ENCODE data around the gene CDC7. TPM values are rescaled to one million over a fixed set of nuclear protein-coding genes. Genes with fewer than 3 reads are reported as not detected.
"Not testable (repeated sequence)": the region's sequence is repeated elsewhere in the genome, so short reads cannot be mapped to it uniquely, and the experiment has no call there.

Gene CDC7
- total RNA-seq: 10 to 100 TPM; 28.0 to 30.3 TPM

DNA sequence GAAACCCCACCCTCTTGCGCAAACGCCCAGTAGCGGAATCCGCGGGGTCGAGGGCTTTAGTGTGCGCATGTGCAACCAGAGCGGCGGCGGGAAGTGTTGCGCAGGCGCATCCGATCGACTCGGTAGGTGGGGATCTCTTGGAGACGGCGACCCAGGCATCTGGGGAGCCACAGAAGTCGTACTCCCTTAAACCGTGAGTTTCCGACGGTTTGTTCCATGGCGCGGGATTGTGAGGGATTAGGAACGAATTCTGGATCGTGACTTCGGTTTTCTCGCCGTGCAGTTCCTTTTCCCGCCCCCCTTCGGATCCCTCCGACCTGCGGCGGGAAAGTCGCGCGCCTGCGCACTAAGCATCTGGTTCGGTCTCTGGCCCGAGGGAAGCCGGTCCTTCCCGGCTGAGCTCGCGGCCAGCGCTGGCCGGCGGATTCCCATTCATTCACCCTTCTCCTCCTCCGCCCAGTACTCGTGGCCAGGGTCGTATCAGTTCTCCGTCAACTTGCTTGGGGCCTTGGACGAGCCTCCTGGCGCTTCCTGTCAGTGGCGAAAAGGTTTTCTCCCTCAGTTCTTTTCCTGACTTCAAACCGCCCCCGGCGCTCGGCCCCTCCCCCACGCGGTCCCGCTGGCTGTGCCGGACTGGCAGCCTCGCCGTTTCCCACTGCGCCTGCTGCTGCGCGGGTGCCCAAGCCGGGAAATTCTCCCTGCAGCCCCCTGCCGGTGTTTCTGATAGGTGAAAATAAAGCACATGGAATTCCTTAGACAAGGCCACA is at the start of gene CDC7:
TSS of gene CDC7 (plus strand) at position 96 of the 767 bp plus-strand sequence. CDS start 866 bp downstream, outside the sequence.
- peak; percentile 92 for DNase-seq
- peaks cover 18% of the 10 kb centered on the region for H3K4me1 Mint-ChIP-seq (ENCODE audit: low read depth)
- POLR2A ChIA-PET: interaction anchor here (0.8 to 1.7 kb wide), 6 partner anchors 10 to 420 kb away, joined by 3 to 4 read pairs (median 3); no protein-coding TSS in a partner anchor

DNA sequence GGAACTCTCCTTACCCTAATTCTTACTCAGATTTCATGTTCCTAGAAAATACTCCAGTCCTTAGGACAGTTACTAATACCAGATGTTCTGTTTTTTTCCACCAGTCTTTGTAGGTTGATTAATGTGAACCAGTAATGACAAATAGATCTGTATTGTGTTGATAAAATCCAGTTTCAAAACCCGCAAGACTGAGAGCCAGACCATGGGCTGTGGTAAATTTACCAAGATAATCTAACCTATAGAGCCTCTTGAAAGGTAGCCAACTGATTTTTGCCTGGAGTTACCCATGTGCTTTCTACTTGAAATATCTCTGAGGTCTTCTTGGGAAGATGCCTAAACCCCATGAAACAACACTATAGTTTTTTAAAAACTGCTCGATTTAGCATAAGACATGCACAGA is 46.5 kb upstream of the CDC7 start:
- ChIA-PET CTCF (no interaction called here), POLR2A (no interaction called here)
- H3K4me1 Mint-ChIP-seq (ENCODE audit: low read depth): no peaks in the 10 kb centered on the region
- TF ChIP-seq, protein P1, sequence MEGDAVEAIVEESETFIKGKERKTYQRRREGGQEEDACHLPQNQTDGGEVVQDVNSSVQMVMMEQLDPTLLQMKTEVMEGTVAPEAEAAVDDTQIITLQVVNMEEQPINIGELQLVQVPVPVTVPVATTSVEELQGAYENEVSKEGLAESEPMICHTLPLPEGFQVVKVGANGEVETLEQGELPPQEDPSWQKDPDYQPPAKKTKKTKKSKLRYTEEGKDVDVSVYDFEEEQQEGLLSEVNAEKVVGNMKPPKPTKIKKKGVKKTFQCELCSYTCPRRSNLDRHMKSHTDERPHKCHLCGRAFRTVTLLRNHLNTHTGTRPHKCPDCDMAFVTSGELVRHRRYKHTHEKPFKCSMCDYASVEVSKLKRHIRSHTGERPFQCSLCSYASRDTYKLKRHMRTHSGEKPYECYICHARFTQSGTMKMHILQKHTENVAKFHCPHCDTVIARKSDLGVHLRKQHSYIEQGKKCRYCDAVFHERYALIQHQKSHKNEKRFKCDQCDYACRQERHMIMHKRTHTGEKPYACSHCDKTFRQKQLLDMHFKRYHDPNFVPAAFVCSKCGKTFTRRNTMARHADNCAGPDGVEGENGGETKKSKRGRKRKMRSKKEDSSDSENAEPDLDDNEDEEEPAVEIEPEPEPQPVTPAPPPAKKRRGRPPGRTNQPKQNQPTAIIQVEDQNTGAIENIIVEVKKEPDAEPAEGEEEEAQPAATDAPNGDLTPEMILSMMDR (IDR thresholded peaks at IDR 0.05): no peak
- intact Hi-C loops (cut with micrococcal nuclease): no loop called here
- H3K27me3 Mint-ChIP-seq: peaks cover 6% of the 10 kb centered on the region
- no peaks in the 10 kb centered on the region for H3K9me3 Mint-ChIP-seq
- H3K27ac Mint-ChIP-seq: no peak overlapping the region
- DNase-seq (no peak), ATAC-seq (no peak)
- no peak overlapping the region for H3K4me3 Mint-ChIP-seq
- no peaks in the 10 kb centered on the region for H3K36me3 Mint-ChIP-seq (ENCODE audit: low read depth)

More for the DNA sequence above, at the start of gene CDC7:
- H3K27me3 Mint-ChIP-seq: no peaks in the 10 kb centered on the region
- TF ChIP-seq, protein P1 (IDR thresholded peaks at IDR 0.05): peak; percentile 59
- H3K9me3 Mint-ChIP-seq: no peaks in the 10 kb centered on the region
- no peak within 1 kb of the TSS for H3K4me3 Mint-ChIP-seq
- H3K36me3 Mint-ChIP-seq (ENCODE audit: low read depth): peaks cover 20% of the 10 kb centered on the region
- CTCF ChIA-PET: interaction anchor here (0.8 to 2.4 kb wide), 7 partner anchors 11 to 427 kb away, joined by 3 to 11 read pairs (median 4); partner anchors contain the start of gene TGFBR3
- H3K27ac Mint-ChIP-seq: no peak within 1 kb of the TSS
- intact Hi-C loops (cut with micrococcal nuclease): no loop called here
- peak; percentile 89 for ATAC-seq

DNA sequence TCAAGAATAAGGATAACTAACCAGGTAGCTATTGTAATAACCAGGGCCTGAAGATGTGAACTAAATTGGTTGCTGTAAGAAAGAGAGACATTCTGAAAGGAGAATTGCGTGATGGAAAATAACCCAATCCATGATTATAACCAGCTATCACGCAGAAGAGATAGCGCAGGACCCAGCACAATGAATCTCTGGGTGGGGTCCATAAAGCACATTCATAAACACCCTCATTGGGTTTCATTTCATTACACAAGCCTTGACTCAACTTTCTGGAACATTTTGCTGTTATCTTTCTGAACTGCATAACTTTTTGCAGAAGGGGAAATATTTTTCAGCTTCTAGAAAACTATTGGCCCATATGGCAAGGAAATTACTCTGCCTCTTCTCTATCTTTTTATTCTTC is 45.3 kb upstream of the CDC7 start:
- ChIA-PET POLR2A (no interaction called here), CTCF (interaction anchor here (1.0 kb wide), 1 partner anchor 172 kb away, joined by 4 read pairs; no protein-coding TSS in a partner anchor)
- Mint-ChIP-seq H3K4me3 (no peak overlapping the region), H3K27ac (no peak overlapping the region), H3K9me3 (no peaks in the 10 kb centered on the region), H3K4me1 (ENCODE audit: low read depth) (no peaks in the 10 kb centered on the region), H3K27me3 (peaks cover 6% of the 10 kb centered on the region), H3K36me3 (ENCODE audit: low read depth) (no peaks in the 10 kb centered on the region)
- TF ChIP-seq, protein P1 (IDR thresholded peaks at IDR 0.05): no peak
- intact Hi-C loops (cut with micrococcal nuclease): no loop called here
- ATAC-seq: no peak
- no peak for DNase-seq

DNA sequence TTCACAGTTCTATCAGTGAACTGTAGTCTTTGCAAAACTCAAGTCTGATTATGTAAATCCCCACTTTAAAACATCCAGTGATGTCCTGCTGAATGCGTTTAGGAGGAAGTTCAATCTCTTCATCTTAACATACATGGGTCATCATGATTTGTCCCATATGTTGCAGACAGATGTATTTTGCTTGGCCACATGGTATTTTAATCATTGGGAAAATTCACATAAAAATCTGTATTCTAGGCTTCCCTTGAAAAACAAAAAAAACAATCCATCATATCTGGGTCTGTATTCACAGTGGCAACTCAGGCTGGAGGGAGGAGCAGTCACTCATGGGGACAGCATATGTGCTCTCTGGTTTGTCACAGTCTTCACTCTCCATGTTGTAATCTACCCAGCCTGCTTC is 44.8 kb upstream of the CDC7 start:
- ATAC-seq (no peak), DNase-seq (no peak)
- Mint-ChIP-seq H3K4me3 (no peak overlapping the region), H3K9me3 (no peaks in the 10 kb centered on the region), H3K27me3 (peaks cover 6% of the 10 kb centered on the region), H3K36me3 (ENCODE audit: low read depth) (no peaks in the 10 kb centered on the region), H3K4me1 (ENCODE audit: low read depth) (no peaks in the 10 kb centered on the region), H3K27ac (no peak overlapping the region)
- CTCF ChIA-PET: no interaction called here
- POLR2A ChIA-PET: no interaction called here
- TF ChIP-seq, protein P1 (IDR thresholded peaks at IDR 0.05): no peak
- intact Hi-C loops (cut with micrococcal nuclease): no loop called here

DNA sequence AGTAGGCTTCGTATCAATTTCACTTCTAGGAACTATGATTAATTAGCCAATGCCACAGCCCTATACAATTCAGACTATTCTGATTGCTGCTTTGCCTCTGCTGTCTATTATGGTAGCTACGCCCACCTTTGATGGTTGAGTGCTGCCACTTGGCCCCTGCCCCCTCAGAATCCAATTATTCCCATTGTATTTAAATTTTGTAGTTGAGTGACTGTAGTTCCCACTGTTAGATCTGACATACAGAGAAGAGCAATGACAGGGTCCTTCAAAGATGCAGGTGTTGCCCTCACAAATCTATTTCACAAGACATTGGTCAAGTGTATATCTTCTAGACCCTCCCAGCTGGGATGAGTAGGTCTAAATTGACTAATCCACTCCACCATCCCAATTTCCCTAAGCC is 35.3 kb upstream of the CDC7 start:
- POLR2A ChIA-PET; DNase-seq; ATAC-seq; H3K36me3 Mint-ChIP-seq (ENCODE audit: low read depth); intact Hi-C loops (cut with micrococcal nuclease); H3K4me3 Mint-ChIP-seq; H3K4me1 Mint-ChIP-seq (ENCODE audit: low read depth); CTCF ChIA-PET; H3K27me3 Mint-ChIP-seq; H3K27ac Mint-ChIP-seq: not testable (repeated sequence)
- H3K9me3 Mint-ChIP-seq: peaks cover 16% of the 10 kb centered on the region
